HG02943 (cell line): Measurements from ENCODE around the gene NT5C1B.
"Not testable (repeated sequence)": the region's sequence is repeated elsewhere in the genome, so short reads cannot be mapped to it uniquely, and the experiment has no call there.

Experiments used
- ATAC-seq: cut with Tn5 transposase; IDR thresholded peaks from one replicate; pipeline ENCODE4 v1.9.1; 2021; ENCODE audit warnings: mild to moderate bottlenecking, low read depth, moderate library complexity; ENCODE audit not compliant: unreplicated experiment

NT5C1B gene

GRCh38 chr2:18589354-18589753 is at the start of gene NT5C1B:
Gene NT5C1B, minus strand, starts transcription at chr2:18589569. Its CDS starts 101 bp downstream, at chr2:18589468.
- ATAC-seq = no peak

DNA sequence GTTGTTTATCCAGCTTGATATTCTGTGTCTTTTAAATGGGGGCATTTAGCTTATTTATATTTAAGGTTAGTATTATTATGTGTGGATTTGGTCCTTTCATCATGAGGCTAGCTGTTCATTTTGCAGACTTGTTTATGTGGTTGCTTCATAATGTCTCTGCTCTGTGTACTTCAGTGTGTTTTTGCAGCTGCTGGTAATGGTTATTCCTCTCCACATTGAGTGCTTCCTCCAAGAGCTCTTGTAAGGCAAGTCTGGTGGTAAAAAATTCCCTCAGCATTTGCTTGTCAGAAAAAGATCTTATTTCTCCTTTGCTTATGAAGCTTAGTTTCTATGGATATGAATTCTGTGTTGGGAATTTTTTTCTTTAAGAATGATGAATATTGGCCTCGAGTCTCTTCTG is 47.8 kb upstream of the NT5C1B start:
- ATAC-seq = no peak

DNA sequence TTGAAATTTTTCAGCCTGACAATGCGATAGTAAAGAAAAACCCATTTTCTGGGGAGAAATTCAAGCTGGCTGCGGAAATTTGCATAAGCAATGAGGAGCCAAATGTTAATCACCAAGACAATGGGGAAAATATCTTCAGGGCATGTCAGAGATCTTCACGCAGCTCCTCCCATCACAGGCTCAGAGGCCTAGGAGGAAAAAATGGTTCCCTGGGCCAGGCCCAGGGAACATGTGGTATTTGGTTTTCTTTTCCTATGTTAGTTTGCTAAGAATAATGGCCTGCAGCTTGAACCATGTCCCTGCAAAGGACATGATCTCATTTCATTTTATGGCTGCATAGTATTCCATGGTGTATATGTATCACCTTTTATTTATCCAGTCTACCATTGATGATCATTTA is 43.3 kb upstream of the NT5C1B start:
- not testable (repeated sequence) for ATAC-seq

GRCh38 chr2:18630941-18631340 is 41.6 kb upstream of the NT5C1B start:
- ATAC-seq = no peak

DNA sequence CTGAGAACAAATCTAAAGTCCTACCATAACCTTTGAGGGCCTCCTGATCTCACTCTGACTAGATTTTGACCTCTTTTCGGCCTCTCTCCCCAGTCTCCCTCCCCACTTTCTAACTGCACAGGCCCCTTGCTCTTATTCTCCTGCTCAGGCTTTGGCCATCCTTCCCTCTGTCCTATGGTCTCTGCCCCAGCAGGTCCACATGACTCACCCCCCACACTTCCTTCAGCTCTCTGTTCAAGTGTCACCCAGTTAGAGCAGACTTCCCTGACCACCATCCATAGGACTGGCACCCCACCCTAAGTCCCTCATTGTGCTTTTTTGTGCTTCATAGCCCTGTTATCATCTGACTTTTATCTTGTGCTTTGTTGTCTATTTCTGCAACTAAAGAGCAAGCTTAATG is 41.2 kb upstream of the NT5C1B start:
- no peak for ATAC-seq

DNA sequence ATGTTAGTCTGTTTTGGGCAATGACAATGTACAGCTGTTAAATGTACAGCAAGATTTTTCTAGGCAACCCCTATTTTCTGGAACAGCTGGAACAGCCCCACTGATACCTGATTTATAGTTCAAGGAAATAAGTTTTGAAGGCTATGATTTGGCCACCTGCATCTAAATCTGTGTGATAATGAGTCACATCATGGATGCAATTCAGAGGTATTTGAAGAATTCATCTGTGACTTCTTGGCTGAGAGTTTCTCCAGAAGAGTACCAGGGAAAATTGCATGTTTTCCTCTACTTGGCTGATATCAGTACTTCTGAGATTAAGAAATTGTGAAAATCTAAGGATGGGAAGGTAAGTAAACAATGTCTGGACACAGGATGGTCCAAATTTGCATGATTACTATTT is 40.7 kb upstream of the NT5C1B start:
- no peak for ATAC-seq

GRCh38 chr2:18626958-18627650 is 37.7 kb upstream of the NT5C1B start:
- no peak for ATAC-seq

GRCh38 chr2:18626256-18626668 is 36.9 kb upstream of the NT5C1B start:
- no peak for ATAC-seq

DNA sequence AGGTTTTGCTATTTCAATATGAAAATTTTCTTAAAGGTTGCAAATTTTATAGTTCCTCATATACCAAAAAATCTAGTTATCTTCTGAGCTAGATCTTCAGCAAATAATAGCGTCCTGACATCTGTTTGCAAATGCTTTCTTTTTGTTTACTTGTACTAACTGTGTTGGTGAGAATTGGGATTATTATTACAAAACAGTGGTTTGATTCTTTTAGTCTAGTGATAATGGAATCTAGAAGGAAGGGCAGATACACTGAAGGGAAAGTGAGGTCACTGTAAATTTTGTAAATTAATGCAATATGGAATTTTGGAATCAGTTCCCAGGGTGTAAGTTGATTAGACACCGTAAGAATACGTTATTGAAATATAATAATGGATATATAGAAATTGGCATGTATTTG is 36.2 kb upstream of the NT5C1B start:
- no peak for ATAC-seq

GRCh38 chr2:18623782-18624181 is 34.4 kb upstream of the NT5C1B start:
- ATAC-seq = no peak

- no peak for ATAC-seq
Measured at GRCh38 chr2:18620867-18621632, 31.7 kb upstream of the NT5C1B start.

- ATAC-seq = no peak
Measured at GRCh38 chr2:18619091-18619490, 29.7 kb upstream of the NT5C1B start.

GRCh38 chr2:18614041-18614440 is 24.7 kb upstream of the NT5C1B start:
- ATAC-seq = no peak

- ATAC-seq = no peak
Measured at GRCh38 chr2:18612133-18612532, 22.8 kb upstream of the NT5C1B start.

DNA sequence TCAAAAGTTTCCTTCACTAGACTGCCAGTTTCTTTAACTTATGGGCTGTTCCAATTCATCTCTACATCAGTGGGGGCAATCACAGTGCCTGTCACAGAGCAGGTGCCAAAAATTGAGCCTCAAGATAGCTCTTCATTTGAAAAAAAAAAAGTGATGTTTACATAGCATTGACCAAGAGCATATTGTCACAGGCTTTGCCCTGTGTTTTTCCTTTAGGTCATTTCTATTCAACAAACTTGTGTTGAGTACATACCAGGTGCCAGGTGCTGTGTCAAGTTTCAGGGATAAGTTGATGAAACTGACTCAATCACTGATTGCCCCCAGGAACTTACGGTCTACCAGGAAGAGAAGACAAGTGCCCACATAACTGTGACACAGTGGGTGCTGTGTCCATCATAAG is 22.2 kb upstream of the NT5C1B start:
- ATAC-seq = no peak

GRCh38 chr2:18611184-18611583 is 21.8 kb upstream of the NT5C1B start:
- ATAC-seq = no peak

DNA sequence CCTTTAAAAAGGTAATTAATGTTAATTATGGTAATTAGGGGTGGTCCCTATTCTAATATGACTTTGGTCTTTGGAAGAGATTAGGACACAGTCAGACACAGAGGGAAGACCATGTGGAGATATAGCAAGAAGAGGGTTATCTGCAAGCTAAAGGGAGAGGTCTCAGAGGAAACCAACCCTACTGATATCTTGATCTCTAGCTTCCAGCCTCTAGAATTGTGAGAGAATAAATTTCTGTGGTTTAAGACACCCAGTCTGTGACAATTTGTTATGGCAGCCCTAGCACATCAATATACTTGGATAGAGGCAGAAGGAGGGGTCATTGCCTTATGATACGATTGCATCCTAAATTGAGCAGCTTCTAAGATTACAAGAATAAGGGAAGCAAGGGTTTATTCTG is 21.3 kb upstream of the NT5C1B start:
- no peak for ATAC-seq

DNA sequence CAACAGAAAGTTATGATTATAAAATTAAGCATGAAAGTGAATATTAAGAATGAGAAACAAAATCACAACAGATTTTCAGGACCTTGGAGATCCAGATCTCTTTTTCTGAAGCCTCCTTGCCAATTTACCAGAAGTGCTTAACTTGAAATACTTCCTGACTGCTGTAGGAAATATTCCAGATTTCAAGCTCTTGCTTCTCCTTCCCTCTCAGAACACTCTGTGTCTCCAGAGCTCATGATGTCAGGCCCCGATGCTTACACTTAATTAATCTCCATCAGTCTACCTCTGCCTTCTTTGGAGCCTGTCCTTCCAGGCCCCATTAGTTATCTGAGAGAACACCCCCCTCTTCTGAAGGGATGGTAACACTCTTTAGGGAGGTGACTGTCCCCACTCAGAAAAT is 20.7 kb upstream of the NT5C1B start:
- ATAC-seq = no peak

- no peak for ATAC-seq
Measured at GRCh38 chr2:18605115-18605514, 15.7 kb upstream of the NT5C1B start.

DNA sequence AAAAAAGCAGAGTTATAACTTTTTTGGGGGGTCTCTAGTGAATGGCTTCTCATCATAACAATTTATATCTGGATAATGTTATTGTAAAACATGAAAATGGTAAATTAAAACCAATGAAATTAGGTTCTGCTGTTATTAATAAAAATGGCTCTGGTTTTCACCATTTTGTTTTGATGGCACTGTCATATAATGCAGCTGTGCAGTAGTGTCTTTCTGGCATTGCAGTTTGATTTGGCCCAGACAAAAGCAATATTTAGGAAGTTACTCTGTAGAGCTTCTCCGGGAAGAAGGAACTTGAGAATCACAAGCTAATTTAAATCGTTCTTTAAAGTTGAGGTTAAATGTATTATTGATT is 15.1 kb upstream of the NT5C1B start:
- no peak for ATAC-seq

- no peak for ATAC-seq
Measured at GRCh38 chr2:18603854-18604530, 14.6 kb upstream of the NT5C1B start.

DNA sequence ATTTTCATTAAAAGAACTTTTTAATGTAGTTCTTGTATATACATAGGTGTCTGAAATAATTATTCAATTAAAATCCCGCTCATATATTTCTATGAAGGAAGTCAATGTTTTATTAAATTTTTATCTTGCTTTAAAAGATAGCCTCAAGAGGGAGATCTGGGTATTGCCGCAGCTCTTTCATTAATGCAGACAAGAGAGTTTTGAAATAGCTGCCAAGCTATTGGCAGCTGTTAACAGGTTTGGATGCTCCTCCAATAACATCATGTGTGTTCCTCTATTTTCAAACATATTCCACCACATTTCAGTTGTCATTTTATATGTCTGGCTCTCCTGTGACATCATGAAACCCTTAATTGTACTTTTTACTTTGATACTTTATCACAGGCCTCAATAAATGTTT is 12.9 kb upstream of the NT5C1B start:
- no peak for ATAC-seq
